ENCODE results near the gene SLC51A. TPM values are rescaled to one million over a fixed set of nuclear protein-coding genes. Genes with fewer than 3 reads are reported as not detected.

The SLC51A gene
- total and polyA plus RNA-seq, 2 donors (not counting 3 experiments of a cell fraction or from before 2014, with no cell fraction given) = not detected

DNA sequence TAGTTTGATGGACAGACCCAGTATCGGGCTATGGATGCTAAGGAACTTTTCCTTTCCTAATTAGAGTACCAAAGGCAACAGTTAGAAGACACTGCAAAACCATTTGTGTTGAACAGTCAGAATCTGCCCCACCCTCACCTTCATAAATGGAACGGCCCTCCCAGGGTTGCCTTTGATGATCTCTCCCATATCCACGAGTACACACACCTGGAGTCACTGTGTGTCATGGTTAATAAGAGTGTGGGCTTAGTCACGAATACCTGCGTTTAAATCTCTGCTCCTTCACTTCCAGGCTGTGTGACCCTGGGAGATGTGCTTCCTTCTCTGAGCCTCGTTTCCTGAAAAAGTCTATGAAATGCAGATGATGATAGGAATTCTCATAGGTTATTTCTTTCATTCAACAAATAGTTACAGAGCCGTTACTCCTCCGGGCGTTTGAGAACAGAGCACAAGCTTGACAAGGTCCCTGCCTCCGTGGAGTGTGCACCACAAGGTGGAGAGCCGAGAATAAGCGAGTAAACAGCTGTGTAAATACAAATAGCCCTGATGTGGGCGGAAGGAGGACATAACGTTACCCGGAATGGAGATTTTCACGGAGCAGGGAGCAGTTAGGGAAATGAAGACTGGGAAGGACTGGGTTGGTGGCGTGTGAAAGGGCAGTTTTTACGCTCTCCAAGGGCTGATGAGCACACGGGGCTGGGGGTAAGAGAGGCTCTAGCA, 6.7 kb downstream of the SLC51A start:
- dilution Hi-C loops (cut with MboI; ENCODE audit: extremely low pct_ligation_motif_present, low sequenced_read_pairs) (no loop called here), intact Hi-C loops (cut with micrococcal nuclease) (no loop called here)
- POLR2A ChIA-PET = interaction anchor here (0.6 kb wide), 1 partner anchor 371 kb away, joined by 6 read pairs; no protein-coding TSS in a partner anchor
- FAIRE-seq (no peak), DNase-seq (ENCODE audit: low read depth, low spot score) (no peak)
- no peaks in the 10 kb centered on the region for H3K79me2 ChIP-seq (ENCODE audit: control insufficient read depth, insufficient read depth, low read length)
- H3K9me1 ChIP-seq (replicated peaks; ENCODE audit: control insufficient read depth, extremely low read depth, insufficient read depth, low read length) = no peaks in the 10 kb centered on the region
- H4K20me1 ChIP-seq (replicated peaks; ENCODE audit: control insufficient read depth, extremely low read depth, insufficient read depth, low read length) = no peaks in the 10 kb centered on the region
- H3K27me3 ChIP-seq (ENCODE audit: control insufficient read depth in 2 of 2, insufficient read depth in 2 of 2, low read length in 2 of 2) = no peaks in the 10 kb centered on the region
- no peak overlapping the region for H3K9ac ChIP-seq (replicated peaks; ENCODE audit: extremely low read depth, insufficient read depth, low read length)
- no TSS peak for BruUV-seq (replicated peaks)
- H3K4me2 ChIP-seq (ENCODE audit: insufficient read depth, low read length) = no peak overlapping the region
- H3K9me3 ChIP-seq (replicated peaks; ENCODE audit: control insufficient read depth, insufficient read depth, low read length) = no peaks in the 10 kb centered on the region
- no peak for TF ChIP-seq EZH2 (IDR thresholded peaks at IDR 0.05; ENCODE audit: borderline replicate concordance, low read depth, low read length, severe bottlenecking)
- no peak for TF ChIP-seq POLR2AphosphoS5 (IDR thresholded peaks at IDR 0.05; ENCODE audit: insufficient read depth, low read depth, low read length)
- no peak for TF ChIP-seq MYC (IDR thresholded peaks at IDR 0.05; ENCODE audit: low read depth, low read length)
- TF ChIP-seq JUN (IDR thresholded peaks at IDR 0.05; ENCODE audit: borderline replicate concordance, insufficient read depth, insufficient read length, low read depth) = no peak
- TF ChIP-seq, protein P1, sequence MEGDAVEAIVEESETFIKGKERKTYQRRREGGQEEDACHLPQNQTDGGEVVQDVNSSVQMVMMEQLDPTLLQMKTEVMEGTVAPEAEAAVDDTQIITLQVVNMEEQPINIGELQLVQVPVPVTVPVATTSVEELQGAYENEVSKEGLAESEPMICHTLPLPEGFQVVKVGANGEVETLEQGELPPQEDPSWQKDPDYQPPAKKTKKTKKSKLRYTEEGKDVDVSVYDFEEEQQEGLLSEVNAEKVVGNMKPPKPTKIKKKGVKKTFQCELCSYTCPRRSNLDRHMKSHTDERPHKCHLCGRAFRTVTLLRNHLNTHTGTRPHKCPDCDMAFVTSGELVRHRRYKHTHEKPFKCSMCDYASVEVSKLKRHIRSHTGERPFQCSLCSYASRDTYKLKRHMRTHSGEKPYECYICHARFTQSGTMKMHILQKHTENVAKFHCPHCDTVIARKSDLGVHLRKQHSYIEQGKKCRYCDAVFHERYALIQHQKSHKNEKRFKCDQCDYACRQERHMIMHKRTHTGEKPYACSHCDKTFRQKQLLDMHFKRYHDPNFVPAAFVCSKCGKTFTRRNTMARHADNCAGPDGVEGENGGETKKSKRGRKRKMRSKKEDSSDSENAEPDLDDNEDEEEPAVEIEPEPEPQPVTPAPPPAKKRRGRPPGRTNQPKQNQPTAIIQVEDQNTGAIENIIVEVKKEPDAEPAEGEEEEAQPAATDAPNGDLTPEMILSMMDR (IDR thresholded peaks at IDR 0.05; ENCODE audit: extremely low read depth in 1 of 2, insufficient read depth in 1 of 2, low read depth in 1 of 2, low read length in 2 of 2) = no peak
- TF ChIP-seq GATA2 (IDR thresholded peaks at IDR 0.05; ENCODE audit: insufficient read depth, insufficient read length, low read depth, low read length) = no peak
- TF ChIP-seq POLR2A (IDR thresholded peaks at IDR 0.05; ENCODE audit: low read depth, low read length) = no peak
- no peak for TF ChIP-seq FOS (IDR thresholded peaks at IDR 0.05; ENCODE audit: borderline replicate concordance, insufficient read depth, low read length)
- TF ChIP-seq MAX (IDR thresholded peaks at IDR 0.05; ENCODE audit: insufficient read depth, insufficient read length) = no peak
- CTCF ChIA-PET = no interaction called here
- H2AFZ ChIP-seq (ENCODE audit: low read depth, low read length) = no peak overlapping the region
- H3K36me3 ChIP-seq (ENCODE audit: control insufficient read depth in 2 of 2, extremely low read depth in 1 of 2, insufficient read depth in 2 of 2, low read length in 2 of 2) = no peaks in the 10 kb centered on the region
- no peaks in the 10 kb centered on the region for H3K4me1 ChIP-seq (ENCODE audit: control insufficient read depth, extremely low read depth, insufficient read depth, low read length)
- no peak overlapping the region for H3K4me3 ChIP-seq (replicated peaks in 1 of 3; ENCODE audit: insufficient read depth in 1 of 3, low read depth in 1 of 3, low read length in 3 of 3)
- no peak overlapping the region for H3K27ac ChIP-seq (ENCODE audit: insufficient read depth, low read depth, low read length)

Data from endothelial cell of umbilical vein (primary cell).